Fibroblast of mammary gland (primary cell): ENCODE measurements around the gene SP100.
A peak's percentile ranks its signal among the peaks of the same experiment; 100 is the strongest.

Experiments
- DNase-seq: peaks from one replicate; pipeline ENCODE4 v3.0.0-alpha.2; 2010; ENCODE audit warnings: low read depth
- H3K4me3 ChIP-seq: 2 replicates; pipeline ENCODE4 v1.5.1; 2011; ENCODE audit warnings: low read depth, mild to moderate bottlenecking, low read length, moderate library complexity; ENCODE audit not compliant: control insufficient read depth
- TF ChIP-seq, protein P1 (sequence below): conservative IDR thresholded peaks from 2 replicates; pipeline ENCODE4 v1.5.1; 2011; ENCODE audit warnings: low read depth, low read length, inconsistent platforms; ENCODE audit not compliant: control insufficient read depth, insufficient read depth

The SP100 gene

DNA sequence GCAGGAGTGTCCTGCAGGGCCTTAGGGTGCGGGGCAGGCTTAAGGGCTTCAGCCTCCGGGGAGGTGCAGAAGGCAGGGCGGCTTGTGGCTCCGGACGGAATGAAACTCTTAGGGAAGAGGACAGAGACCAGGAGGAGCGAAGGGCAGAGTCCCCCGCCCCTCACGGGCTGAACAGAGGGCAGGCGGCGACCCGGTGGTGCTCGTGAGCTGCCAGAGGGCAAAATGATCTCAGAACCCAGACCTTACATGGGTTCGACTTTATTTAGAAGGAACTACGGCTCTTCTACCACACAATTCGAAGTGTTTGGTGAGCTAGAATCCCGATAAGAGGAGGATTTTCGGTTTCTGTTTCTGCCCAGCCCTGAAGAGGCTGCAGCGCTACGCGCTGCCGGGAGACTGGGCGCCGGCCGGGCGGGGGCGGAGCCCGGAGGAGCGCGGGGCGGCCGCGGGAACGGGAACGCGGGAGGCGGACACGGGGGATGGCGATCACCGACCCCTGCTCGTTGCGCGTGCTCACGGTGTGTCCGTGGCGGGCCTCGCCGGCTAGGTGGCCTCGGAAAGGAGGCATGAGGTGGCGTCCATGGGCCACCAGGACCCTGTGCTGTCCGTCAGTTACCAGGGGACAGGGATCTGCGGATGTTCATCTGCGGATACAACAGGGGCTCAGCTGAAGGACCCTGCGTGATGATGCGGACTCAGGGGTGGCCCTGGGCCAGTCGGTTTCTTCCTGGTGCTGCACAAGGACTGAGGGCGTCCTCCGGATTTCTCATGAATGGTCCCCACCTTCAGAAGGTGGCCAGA is 4.2 kb upstream of the SP100 start:
- TF ChIP-seq, protein P1, sequence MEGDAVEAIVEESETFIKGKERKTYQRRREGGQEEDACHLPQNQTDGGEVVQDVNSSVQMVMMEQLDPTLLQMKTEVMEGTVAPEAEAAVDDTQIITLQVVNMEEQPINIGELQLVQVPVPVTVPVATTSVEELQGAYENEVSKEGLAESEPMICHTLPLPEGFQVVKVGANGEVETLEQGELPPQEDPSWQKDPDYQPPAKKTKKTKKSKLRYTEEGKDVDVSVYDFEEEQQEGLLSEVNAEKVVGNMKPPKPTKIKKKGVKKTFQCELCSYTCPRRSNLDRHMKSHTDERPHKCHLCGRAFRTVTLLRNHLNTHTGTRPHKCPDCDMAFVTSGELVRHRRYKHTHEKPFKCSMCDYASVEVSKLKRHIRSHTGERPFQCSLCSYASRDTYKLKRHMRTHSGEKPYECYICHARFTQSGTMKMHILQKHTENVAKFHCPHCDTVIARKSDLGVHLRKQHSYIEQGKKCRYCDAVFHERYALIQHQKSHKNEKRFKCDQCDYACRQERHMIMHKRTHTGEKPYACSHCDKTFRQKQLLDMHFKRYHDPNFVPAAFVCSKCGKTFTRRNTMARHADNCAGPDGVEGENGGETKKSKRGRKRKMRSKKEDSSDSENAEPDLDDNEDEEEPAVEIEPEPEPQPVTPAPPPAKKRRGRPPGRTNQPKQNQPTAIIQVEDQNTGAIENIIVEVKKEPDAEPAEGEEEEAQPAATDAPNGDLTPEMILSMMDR = no peak
- H3K4me3 ChIP-seq = peak overlapping the region; percentile 72
- peak; percentile 45 for DNase-seq

DNA sequence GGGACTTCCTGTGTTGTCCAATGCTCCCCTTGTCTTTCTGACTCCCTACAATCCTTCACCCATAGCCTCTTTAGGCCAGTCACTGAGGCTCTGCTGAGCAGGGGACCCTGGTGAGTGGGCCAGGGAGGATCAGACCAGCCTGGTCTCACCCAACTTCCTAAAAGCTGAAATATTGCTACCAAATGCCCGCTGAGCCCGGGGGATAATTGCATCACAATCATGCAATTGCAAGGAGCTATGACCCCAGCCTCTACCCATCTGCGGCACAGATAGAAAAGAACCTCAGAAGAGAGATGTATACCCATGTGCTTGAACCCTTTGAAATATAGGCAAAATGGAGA is 3.7 kb upstream of the SP100 start:
- peak overlapping the region; percentile 72 for H3K4me3 ChIP-seq
- DNase-seq = no peak

DNA sequence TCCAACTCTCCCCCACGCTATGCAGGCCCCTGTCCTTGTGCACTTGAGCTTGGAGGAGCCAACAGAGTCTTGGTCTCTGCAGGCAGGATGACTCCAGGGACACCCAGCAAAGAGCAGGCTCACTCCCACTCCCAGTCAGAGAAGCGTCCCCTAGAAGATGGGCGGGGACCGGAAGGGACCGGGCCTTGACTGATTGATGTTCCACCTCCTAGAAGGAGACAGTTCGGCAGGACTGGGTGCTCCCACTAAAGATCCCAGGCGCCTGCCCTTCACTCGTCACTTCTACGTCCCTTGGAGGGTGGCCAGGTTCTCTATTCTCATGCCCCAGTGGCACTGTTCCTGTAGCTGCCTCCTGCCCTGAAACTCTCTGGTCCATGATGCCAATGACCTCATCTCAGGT is 3.2 kb upstream of the SP100 start:
- DNase-seq = no peak
- TF ChIP-seq, protein P1 = no peak
- no peak overlapping the region for H3K4me3 ChIP-seq

More for the DNA sequence above, 3.7 kb upstream of the SP100 start:
- TF ChIP-seq, protein P1 = no peak

DNA sequence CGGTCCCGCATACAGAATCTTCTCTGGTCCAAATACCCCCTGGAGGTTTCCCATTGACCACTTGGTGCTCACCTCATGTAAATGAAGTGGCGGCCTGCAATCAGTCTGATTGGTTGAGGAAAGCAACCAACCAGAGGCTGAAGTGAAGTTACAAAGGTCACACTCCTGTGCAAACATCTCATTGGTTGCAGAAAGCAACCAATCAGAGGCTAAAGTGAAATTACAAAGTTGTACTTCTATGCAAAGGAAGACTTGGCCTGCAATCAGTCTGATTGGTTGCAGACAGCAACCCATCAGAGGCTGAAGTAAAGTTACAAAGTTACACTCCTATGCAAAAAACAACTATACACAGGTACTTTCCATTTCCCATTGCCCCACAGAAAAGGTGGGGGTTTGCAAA is 2.5 kb upstream of the SP100 start:
- H3K4me3 ChIP-seq = no peak overlapping the region
- DNase-seq = no peak
- TF ChIP-seq, protein P1 = no peak

DNA sequence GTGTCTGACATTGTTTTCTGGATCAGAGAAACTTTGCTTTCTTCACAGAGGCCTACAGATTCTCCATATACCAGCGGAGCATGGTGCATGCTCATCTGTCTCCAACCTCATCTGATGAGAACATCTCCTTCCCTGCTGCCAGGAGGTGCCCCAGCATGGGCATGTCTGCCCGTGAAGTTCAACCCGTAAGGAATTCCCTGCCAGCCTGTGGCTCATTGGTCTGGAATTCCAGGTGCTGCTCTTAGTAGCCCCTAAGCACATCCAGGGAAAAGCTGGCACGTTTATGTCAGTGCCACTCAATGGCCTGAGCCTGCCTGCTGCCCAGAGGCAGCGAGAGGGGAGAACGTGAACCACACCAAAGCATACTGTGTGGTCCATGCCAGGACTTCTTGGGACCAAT is 1.7 kb upstream of the SP100 start:
- TF ChIP-seq, protein P1 = no peak
- H3K4me3 ChIP-seq = no peak overlapping the region
- DNase-seq = no peak

DNA sequence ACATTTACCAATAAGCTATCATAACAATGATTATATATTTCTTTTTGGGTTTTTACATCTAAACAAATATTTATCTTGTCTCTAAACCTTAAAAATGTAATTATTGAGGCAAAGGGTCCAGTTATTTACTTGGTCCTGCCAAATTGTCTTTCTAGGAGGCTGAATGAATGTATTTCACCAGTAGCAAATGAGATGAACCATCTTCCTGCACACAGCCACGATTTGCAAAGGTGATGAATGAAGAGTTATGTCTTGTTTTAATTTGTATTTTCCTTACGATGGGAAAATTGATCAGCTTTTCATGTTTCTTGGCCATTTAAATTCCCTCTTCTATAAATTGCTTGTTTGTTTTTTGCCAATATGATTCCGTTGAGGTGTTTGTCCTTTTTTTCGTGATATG is 1.4 kb downstream of the SP100 start:
- DNase-seq = no peak
- TF ChIP-seq, protein P1 = no peak
- peak overlapping the region; percentile 85 for H3K4me3 ChIP-seq
